PC-9 (cell line): ENCODE data around the gene SELENOF. TPM values are rescaled to one million over a fixed set of nuclear protein-coding genes. Genes with fewer than 3 reads are reported as not detected.
"Not testable (repeated sequence)": the region's sequence is repeated elsewhere in the genome, so short reads cannot be mapped to it uniquely, and the experiment has no call there.

Experiments used
- BruUV-seq: library from RNA; stranded (reverse); fragments of 400-500 nt; replicated peaks from 2 replicates; lab custom pipeline; 2021; lab: Mats Ljungman, UMichigan
- CTCF ChIA-PET: fragments of 300-600 bp; sonication (Branson Sonifier 250); formaldehyde crosslinking; loops from one replicate; lab custom pipeline; 2022; ENCODE audit warnings: antibody characterized with exemption; lab: Charles Lee
- POLR2A ChIA-PET: fragments of 300-600 bp; sonication (Branson Sonifier 250); formaldehyde crosslinking; loops from one replicate; lab custom pipeline; 2022; ENCODE audit warnings: antibody characterized with exemption; ENCODE audit not compliant: unreplicated experiment; lab: Charles Lee
- DNase-seq, 2 experiments: peaks; one replicate each; pipeline versions ENCODE4 v3.0.0 to v3.0.0-alpha.2; 2015 to 2022; ENCODE audit warnings: mixed read lengths in 1 of 2
- H2AFZ ChIP-seq: fragments of 200-600 bp; sonication (generic); 2 replicates; pipeline ENCODE4 v1.8.1; 2017; ENCODE audit warnings: antibody characterized with exemption
- H3F3A ChIP-seq: fragments of 200-600 bp; sonication (generic); 2 replicates; pipeline ENCODE4 v1.8.1; 2017; ENCODE audit warnings: antibody characterized with exemption, mild to moderate bottlenecking, low read depth; ENCODE audit not compliant: insufficient read depth
- H3K27ac ChIP-seq: fragments of 200-600 bp; sonication (generic); 2 replicates; pipeline ENCODE4 v1.6.1; 2016; ENCODE audit warnings: mixed run types
- H3K27me3 ChIP-seq: fragments of 200-600 bp; sonication (generic); 2 replicates; pipeline ENCODE4 v1.6.1; 2016; ENCODE audit warnings: low read depth, mixed run types; ENCODE audit not compliant: insufficient read depth
- H3K36me3 ChIP-seq: fragments of 200-600 bp; sonication (generic); 2 replicates; pipeline ENCODE4 v1.6.1; 2016; ENCODE audit warnings: low read depth, mixed run types
- H3K4me1 ChIP-seq: fragments of 200-600 bp; sonication (generic); replicated peaks from 2 replicates; pipeline ENCODE4 v1.6.1; 2016; ENCODE audit warnings: mixed run types; ENCODE audit not compliant: insufficient read depth
- H3K4me2 ChIP-seq: fragments of 200-600 bp; sonication (generic); 2 replicates; pipeline ENCODE4 v1.6.1; 2017; ENCODE audit warnings: mixed run types
- H3K4me3 ChIP-seq: fragments of 200-600 bp; sonication (generic); 2 replicates; pipeline ENCODE4 v1.6.1; 2016; ENCODE audit warnings: mixed run types
- H3K79me2 ChIP-seq: fragments of 200-600 bp; sonication (generic); 2 replicates; pipeline ENCODE4 v1.6.1; 2017; ENCODE audit warnings: low read depth, mixed run types
- H3K9me2 ChIP-seq: fragments of 200-600 bp; sonication (generic); 2 replicates; pipeline ENCODE4 v1.8.1; 2017; ENCODE audit warnings: mild to moderate bottlenecking; ENCODE audit not compliant: insufficient read depth
- H3K9me3 ChIP-seq: fragments of 200-600 bp; sonication (generic); 2 replicates; pipeline ENCODE4 v1.8.1; 2016; ENCODE audit warnings: low read depth; ENCODE audit not compliant: insufficient read depth
- H4K20me1 ChIP-seq: fragments of 200-600 bp; sonication (generic); 2 replicates; pipeline ENCODE4 v1.8.1; 2017; ENCODE audit not compliant: insufficient read depth
- CTCF ChIP-seq: fragments of 200-600 bp; sonication (generic); conservative IDR thresholded peaks from 2 replicates; pipeline ENCODE4 v1.6.1; 2017; ENCODE audit warnings: mixed run types, antibody characterized with exemption, mild to moderate bottlenecking, moderate library complexity
- EZH2 ChIP-seq: fragments of 200-600 bp; sonication (generic); IDR thresholded peaks from 2 replicates; pipeline ENCODE4 v1.8.0; 2017; ENCODE audit warnings: antibody characterized with exemption, low read depth
- intact Hi-C: fragments of 100-400 bp; cut with micrococcal nuclease; formaldehyde crosslinking; loops from one replicate; pipeline ENCODE4 v1.10.0; 2022; ENCODE audit not compliant: unreplicated experiment
- total RNA-seq: library from RNA; stranded (reverse); gene quantifications from 2 replicates; pipeline ENCODE4 v1.2.3, GENCODE V29; 2021

The SELENOF gene
- total RNA-seq, 1 experiment from 2014 or later: 137 TPM

GRCh38 chr1:86912281-86912900 lies 1.5 kb downstream of the SELENOF start:
- no peaks in the 10 kb centered on the region for H3K9me2 ChIP-seq
- peak overlapping the region; percentile 89 for H3K4me3 ChIP-seq
- no peaks in the 10 kb centered on the region for H3F3A ChIP-seq
- BruUV-seq: no TSS peak
- TF ChIP-seq EZH2 (no peak), CTCF (no peak)
- H3K27ac ChIP-seq: no peak overlapping the region
- H3K79me2 ChIP-seq: peaks cover 93% of the 10 kb centered on the region
- peaks cover 22% of the 10 kb centered on the region for H3K4me1 ChIP-seq
- no peak for DNase-seq
- CTCF ChIA-PET: no interaction called here
- H2AFZ ChIP-seq: no peak overlapping the region
- H3K27me3 ChIP-seq: no peaks in the 10 kb centered on the region
- peaks cover 55% of the 10 kb centered on the region for H4K20me1 ChIP-seq
- H3K9me3 ChIP-seq: no peaks in the 10 kb centered on the region
- peak overlapping the region; percentile 96 for H3K4me2 ChIP-seq
- intact Hi-C loops: no loop called here
- peaks cover 24% of the 10 kb centered on the region for H3K36me3 ChIP-seq
- POLR2A ChIA-PET: no interaction called here

GRCh38 chr1:86906419-86906818 lies 7.5 kb downstream of the SELENOF start:
- DNase-seq: peak in 1 of 2 experiments; percentile 39
- Histone ChIP-seq H3K4me1 (no peaks in the 10 kb centered on the region), H3K4me2 (no peak overlapping the region), H3F3A (peaks cover 4% of the 10 kb centered on the region; the same call in 1 of the 2 replicates), H3K79me2 (peaks cover 91% of the 10 kb centered on the region), H3K9me2 (peaks cover 5% of the 10 kb centered on the region; the same call in 1 of the 2 replicates), H3K36me3 (peaks cover 42% of the 10 kb centered on the region), H3K9me3 (no peaks in the 10 kb centered on the region), H3K27ac (no peak overlapping the region), H2AFZ (no peak overlapping the region), H3K27me3 (no peaks in the 10 kb centered on the region), H4K20me1 (peaks cover 75% of the 10 kb centered on the region), H3K4me3 (no peak overlapping the region)
- CTCF ChIA-PET: no interaction called here
- intact Hi-C loops: no loop called here
- no TSS peak for BruUV-seq
- TF ChIP-seq CTCF (no peak), EZH2 (no peak)
- POLR2A ChIA-PET: no interaction called here

- H3K4me3 ChIP-seq: no peak overlapping the region
- peaks cover 4% of the 10 kb centered on the region; the same call in 1 of the 2 replicates for H3F3A ChIP-seq
- no peaks in the 10 kb centered on the region for H3K27me3 ChIP-seq
- TF ChIP-seq CTCF: no peak
- no peak for TF ChIP-seq EZH2
- intact Hi-C loops: no loop called here
- BruUV-seq: no TSS peak
- no peak overlapping the region for H3K27ac ChIP-seq
- no peaks in the 10 kb centered on the region for H3K4me1 ChIP-seq
- H4K20me1 ChIP-seq: peaks cover 69% of the 10 kb centered on the region
- no peak for DNase-seq
- H3K9me3 ChIP-seq: no peaks in the 10 kb centered on the region
- CTCF ChIA-PET: no interaction called here
- no peak overlapping the region for H3K4me2 ChIP-seq
- POLR2A ChIA-PET: no interaction called here
- H3K79me2 ChIP-seq: peaks cover 85% of the 10 kb centered on the region
- no peak overlapping the region for H2AFZ ChIP-seq
- H3K9me2 ChIP-seq: peaks cover 5% of the 10 kb centered on the region; the same call in 1 of the 2 replicates
- peaks cover 44% of the 10 kb centered on the region for H3K36me3 ChIP-seq
Measured at GRCh38 chr1:86905875-86906274, 8.1 kb downstream of the SELENOF start.

- H2AFZ ChIP-seq, H3K27ac ChIP-seq, H3K27me3 ChIP-seq, H3K9me3 ChIP-seq, BruUV-seq, H3K9me2 ChIP-seq, intact Hi-C loops, H3F3A ChIP-seq, CTCF ChIA-PET, H3K4me1 ChIP-seq, H3K4me2 ChIP-seq, DNase-seq, POLR2A ChIA-PET, H3K4me3 ChIP-seq: not testable (repeated sequence)
- Histone ChIP-seq H3K36me3 (peaks cover 35% of the 10 kb centered on the region), H4K20me1 (peaks cover 34% of the 10 kb centered on the region), H3K79me2 (peaks cover 43% of the 10 kb centered on the region)
Measured at GRCh38 chr1:86899401-86899800, 14.5 kb downstream of the SELENOF start.
